ENCODE measurements around the gene CCNH.

CCNH gene

GRCh38 chr5:87401626-87402025 lies 11.1 kb downstream of the CCNH start:
- no peak for DNase-seq

DNA sequence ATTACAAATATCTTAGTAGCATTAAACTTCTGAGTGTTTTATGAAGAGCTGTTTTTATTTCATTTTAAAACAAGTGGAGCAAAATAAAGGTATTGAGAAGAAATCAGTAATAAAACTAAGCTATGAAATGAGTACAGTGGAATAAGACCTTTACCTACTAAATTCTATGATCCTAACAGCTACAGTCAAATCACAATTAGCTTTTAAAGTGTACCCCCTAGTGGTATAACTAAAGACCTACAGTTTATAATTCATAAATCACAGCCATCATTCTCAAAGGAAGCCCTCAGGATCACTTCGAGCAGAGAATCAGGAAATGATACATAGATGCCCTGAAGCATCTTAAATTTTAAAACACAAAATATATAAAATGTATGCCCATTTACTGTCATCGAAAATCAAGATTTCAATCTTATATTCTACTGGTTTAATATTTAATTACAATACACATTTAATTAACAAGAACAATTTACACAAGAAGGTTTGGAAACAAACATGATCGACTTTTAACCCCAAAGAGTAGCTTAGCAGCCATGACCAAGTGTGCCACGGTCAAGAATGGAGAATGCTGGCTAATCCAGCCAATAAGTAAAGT lies 12.3 kb downstream of the CCNH start:
- DNase-seq: no peak

DNA sequence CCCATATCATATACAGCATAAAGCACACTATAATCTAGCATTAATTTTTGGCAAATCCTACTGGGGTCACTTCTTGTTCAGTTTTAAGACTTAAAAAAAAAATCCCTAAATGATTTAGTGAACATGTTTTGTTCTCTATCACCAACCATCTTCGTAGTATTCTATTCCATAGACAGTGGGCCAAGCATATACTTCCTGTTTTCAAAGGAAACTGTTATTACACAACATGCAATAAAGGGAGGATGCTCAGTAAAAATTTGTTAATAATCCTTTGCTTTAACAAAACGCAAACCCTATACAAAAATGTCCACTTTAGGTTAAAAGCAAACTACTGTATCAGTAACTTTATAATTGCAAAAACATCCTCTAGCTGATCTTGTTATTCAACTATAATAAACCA lies 13.0 kb downstream of the CCNH start:
- DNase-seq: no peak

GRCh38 chr5:87398981-87399614 lies 13.6 kb downstream of the CCNH start:
- DNase-seq: no peak

DNA sequence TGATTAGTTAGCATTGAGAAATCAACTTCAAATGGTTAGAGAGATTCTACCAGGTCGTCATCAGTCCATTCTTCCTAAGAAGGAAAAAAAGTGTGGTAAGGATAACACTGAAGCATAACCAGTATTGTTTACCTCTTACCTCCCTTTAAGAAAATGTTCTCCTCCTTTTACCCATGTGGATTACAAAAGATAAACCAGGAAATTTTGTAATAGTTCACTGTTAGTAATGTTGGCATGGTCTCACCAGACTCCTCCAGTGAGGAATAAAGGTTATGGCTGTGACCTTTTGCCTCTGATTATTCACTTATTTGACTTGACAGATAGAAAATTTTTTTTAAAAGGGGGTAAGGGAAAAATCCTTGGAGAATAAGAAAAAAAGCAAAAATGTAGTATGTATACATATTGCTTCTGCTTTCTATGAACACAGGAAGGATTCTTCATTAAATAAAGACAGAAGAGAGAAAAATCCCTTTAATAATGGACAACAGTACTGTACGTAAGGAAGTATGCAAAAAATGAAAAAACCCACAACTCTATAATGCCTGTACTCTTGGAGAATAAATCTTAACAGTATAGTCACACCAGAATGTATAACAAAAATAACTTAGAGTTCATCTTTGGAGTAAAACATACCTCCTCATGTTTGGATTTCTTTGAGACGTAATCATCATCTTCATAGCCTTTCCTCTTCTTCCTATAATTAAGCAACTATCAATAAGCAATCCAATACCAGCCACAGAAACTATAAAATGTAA lies 18.1 kb downstream of the CCNH start:
- no peak for DNase-seq

DNA sequence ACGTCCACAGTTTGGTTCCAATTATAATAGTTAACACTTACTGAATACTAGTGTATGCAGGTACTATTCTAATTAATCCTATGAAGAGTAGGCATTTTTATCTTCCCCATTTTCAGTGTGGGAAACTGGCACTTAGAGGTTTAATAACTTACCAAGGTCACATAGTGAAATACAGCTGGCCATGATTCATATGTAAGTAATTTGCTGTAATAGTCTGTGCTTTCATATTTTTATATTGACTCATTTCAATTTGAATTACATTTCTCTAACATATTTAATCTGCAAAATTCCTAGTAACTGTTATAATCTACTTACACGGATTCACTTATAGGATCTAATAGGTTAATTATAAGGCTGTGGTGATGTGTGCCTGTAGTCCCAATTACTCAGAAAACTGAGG lies 19.4 kb downstream of the CCNH start:
- no peak for DNase-seq

DNA sequence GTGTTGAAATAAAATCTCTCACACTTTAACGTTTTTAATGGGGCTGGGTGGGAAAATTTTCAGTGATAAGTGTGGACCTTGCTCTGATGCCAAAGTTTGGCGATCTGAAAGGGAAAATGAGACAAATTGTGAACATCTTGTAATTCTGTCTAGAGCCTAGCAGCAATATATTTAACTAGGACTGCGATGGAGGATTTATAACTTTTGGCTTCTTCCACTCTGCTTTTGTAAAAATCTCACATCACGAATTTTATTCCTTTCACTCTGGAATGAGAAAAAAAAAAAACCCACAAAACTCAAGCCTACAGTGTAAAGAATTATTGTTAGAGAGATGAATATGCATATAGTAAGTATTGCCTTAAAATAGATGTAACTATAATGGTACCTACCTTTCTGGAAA lies 19.9 kb downstream of the CCNH start:
- DNase-seq: no peak

GRCh38 chr5:87392170-87392569 lies 20.6 kb downstream of the CCNH start:
- no peak for DNase-seq

DNA sequence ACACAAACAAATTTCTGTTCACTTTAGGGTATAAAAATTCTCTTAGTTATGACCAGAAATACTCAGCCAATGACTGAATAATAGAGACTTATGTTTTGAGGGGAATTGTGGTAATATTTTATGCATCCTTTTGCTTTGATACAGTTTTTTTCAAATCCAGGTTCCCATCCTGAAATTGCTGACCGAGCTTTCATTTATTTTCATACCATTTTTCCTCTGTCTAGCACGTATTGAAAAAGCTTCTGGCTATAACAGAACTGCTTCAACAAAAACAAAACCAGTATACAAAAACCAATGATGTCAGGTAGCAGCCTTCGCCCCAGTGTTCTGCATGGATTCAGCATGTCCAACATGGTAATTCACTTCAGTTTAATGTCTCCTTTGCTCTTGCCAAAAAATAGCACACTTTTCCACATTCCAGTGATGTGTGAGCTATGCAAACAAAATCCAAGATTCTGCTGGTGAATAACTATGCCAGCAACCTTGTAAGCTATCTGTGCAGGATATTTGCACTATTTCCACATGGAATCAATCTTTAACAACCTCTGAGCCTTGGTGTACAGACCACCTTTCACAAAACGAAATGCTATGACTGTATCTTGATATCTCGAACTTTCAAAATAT lies 22.0 kb downstream of the CCNH start:
- no peak for DNase-seq

DNA sequence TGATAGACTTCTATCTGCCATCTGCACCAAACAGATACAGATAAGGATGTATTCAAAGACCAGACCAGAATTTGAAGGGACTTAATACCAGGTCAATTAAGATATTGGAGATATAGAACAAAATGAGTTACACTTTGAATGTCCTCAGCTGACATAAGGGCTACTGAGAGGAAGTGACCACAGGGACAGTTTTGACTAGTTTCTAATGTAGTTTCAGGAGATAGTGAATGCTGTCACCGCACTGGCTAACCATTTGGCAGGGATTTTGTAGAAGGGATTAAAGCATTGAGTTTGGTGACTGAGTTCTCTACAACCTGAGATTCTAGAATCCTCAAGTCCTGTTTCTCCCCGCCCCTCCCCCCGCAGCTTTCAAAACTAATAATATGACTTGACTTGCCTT lies 22.7 kb downstream of the CCNH start:
- DNase-seq: no peak

DNA sequence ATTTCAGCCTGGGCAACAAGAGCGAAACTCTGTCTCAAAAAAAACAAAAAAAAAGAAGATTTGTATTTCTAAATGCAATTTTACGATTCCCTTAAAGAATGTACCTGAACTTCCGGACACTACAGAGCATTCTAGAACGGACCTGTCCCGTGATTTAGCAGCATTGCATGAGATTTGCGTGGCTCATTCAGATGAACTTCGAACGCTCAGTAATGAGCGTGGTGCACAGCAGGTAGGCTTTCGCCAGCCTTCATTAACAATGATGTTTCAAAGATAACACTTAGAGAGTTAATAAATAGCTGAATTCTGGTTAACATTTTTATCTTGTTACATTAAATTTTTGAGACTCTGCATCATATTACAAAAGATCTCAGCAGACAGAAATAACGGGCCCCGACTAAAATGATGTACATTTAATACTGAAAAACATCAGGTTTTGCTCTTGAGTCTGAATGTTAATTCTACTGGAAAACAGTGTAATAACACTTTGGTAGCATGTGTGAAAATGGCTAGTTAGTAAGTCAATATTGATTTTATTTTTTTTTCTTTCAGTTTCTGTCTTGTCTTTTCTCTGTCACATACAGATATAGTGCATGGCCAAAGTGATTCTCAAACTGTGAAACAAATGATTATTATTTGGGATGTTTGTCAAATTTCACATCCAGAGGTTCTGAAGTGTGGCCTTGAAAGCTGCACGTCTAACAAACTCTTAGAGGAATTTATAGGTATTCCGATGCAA lies 23.3 kb downstream of the CCNH start:
- no peak for DNase-seq

- DNase-seq: no peak
Measured at GRCh38 chr5:87388129-87388528, 24.6 kb downstream of the CCNH start.

- DNase-seq: no peak
Measured at GRCh38 chr5:87385802-87386201, 26.9 kb downstream of the CCNH start.

- no peak for DNase-seq
Measured at GRCh38 chr5:87383216-87383615, 29.5 kb downstream of the CCNH start.

- no peak for DNase-seq
Measured at GRCh38 chr5:87382224-87382623, 30.5 kb downstream of the CCNH start.

DNA sequence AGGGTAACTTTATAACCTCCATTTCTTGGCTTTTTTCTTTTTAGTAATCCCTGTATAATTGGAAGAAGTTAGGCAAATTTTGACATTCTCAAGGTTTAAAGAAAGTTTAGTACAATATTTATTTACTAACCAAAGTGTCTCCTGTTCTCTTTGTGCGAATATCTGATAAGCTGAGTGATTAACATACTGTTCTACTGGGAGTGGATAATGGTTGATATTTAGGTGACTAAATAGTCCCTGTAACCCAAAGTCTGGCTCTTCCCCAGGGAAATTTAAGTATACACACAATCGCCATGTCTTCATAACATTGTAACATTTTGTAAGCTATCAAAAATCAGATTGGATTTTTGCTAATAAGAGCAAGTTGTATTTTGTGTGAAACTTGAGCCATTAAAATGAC lies 40.0 kb downstream of the CCNH start:
- no peak for DNase-seq

- no peak for DNase-seq
Measured at GRCh38 chr5:87369431-87369830, 43.3 kb downstream of the CCNH start.

DNA sequence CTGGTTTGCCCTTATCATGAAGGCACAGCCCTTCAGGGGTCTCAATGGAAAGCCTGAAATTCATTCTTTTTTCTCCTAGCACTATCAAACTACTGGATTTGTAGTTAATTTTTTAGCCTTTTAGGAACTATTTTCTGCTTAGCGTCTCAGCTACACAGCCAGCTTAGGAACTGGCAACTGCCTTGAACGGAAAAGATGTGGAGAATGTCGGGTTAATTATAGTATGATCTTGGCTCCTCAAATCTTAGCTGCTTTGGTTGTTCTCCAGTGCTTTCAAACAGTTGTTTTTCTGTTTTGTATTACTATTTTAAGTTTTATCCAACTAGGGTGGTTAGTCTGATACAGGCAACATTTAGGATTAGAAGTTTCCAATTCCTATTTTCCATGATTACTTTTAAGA lies 44.1 kb downstream of the CCNH start:
- DNase-seq: no peak

DNA sequence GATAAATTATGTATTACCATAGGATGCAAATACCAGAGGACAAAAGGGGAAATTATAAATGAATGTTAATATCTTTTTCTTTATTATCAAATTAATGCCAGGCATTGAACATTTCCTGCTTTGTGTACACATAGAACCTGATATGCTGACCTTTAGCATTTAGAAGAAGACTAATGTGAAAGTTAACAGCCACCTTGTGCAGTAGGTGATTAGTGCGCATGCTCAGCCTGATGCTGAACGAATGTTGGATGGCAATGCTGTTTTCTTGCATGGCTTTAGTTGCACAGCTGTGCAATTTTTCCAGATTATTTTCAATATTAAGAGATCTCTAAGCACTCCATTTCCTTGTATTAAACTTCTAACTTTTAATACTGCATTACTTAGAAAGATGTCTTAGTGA lies 45.5 kb downstream of the CCNH start:
- no peak for DNase-seq

- DNase-seq: no peak
Measured at GRCh38 chr5:87361536-87362213, 51.1 kb downstream of the CCNH start.

DNA sequence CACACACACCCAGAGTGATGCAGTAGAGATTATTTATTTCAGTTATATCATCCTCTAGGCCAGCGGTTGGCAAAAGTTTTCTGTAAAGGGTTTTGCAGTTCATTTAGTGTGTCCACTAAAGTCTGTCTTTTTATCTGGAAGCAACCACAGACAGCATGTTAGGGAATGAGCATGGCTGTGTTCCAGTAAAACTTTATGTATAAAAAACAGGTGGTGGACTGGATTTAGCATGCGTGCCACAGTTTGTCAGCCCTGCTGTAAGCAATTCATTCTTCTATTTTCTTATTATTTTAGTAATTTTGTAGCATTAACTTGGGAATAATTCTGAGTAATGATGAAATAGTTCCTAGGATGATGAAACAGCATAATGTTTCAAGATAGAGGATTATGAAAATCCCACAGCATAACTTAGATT lies 51.7 kb downstream of the CCNH start:
- no peak for DNase-seq

- DNase-seq: no peak
Measured at GRCh38 chr5:87360132-87360531, 52.6 kb downstream of the CCNH start.

DNA sequence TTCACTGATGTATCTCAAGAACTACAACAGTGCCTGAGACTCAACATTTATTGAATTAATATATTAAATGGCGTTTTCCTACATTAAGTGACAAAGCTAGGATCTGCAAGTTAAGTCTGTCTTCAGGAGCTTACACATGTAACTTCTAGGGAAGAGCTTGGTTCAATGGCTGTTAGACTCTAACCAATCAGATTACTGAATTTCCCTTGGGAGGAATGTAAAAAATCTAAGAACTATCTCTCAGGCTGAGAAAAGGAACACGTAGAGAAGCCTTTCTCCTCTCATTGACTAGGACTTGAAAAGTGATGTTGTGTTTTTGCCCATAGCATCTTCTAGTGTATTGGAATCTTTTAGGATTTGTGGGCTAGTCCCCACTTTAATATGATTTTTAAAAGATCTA lies 53.6 kb downstream of the CCNH start:
- no peak for DNase-seq

Data from cortex of kidney (tissue), 1 donor.